SHP77 treated with DMSO at 0.1 percent for 48 hours (cell line): ENCODE measurements around the gene MICALL2.
A peak's percentile ranks its signal among the peaks of the same experiment; 100 is the strongest.

ENCODE experiments used
- DNase-seq: peaks from one replicate; lab custom pipeline; 2025; lab: John Stamatoyannopoulos, UW

MICALL2 gene

GRCh38 chr7:1433128-1433920 lies 25.9 kb downstream of the MICALL2 start:
- DNase-seq, result no peak

DNA sequence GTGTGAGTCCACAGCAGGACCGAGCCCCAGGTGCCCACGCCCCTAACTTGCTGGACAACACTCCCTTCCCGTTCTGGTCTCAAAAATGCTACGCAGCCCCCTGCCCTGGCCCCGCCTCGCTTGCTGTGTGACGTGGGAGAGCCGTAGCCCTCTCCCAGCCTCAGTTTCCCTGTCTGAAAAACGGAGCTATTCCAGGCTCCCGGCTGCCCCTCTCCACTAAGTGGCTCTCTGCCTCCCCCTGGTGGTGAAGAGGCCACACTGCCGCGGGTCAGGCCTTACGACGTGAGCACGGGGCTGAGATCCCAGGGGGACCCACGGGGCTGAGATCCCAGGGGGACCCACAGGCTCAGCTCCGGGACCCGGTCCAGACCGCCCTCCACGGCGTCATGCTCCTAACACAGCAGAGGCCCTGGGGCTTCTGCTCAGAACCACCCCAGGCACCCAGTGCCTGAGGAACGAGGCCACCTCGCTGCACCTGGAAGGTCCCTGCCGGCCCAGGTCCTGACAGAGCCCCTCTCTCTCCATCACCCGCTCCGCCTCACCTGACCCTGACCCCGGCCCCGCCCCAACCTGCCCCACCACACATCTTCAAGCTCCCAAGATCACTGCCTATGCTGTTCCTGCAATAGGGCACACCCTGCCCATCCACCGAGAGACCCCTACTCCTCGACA lies 26.7 kb downstream of the MICALL2 start:
- DNase-seq, result no peak

GRCh38 chr7:1431634-1432380 lies 27.5 kb downstream of the MICALL2 start:
- no peak for DNase-seq

DNA sequence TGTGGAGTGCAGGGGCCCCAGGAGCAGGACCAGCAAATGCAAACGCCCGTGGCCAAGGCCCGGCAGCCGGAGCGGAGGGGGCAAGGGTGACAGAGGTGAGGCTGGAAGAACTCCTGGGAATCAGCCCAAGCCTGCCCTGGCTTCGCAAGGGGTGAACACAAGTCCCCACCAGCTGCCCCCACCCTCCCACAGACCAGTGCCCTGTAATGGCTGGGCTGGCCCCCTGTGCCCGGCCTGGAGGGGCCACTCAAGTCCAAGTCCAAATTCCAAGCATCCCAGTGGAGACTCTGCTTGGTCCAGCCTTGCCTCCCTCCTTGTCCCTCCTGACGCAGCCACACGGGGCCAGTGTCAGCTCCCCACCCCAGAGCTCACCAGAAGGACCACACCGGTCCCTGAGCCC lies 28.0 kb downstream of the MICALL2 start:
- DNase-seq, result no peak

- DNase-seq, result no peak
Observed at GRCh38 chr7:1430056-1430845, 29.0 kb downstream of the MICALL2 start.

GRCh38 chr7:1428941-1429501 lies 30.2 kb downstream of the MICALL2 start:
- DNase-seq, result no peak

- no peak for DNase-seq
Observed at GRCh38 chr7:1427064-1427657, 32.1 kb downstream of the MICALL2 start.

DNA sequence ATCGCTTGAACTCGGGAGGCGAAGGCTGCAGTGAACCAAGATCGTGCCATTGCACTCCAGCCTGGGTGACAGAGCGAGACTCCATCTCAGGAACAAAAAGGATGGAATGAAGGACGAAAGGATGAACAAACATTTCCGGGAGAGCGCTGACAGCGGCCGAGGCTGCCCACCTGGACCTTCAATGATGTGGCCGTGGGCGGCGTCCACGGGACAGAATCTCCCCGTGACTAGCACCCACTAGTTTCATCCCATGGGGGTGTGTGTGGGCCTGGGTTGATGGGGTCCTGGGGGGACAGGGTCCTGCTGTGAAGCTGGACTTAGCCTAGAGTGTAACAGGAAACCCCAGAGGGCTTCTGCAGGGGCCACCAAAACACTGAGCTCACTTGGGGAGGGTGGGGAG lies 32.8 kb downstream of the MICALL2 start:
- DNase-seq, result no peak

DNA sequence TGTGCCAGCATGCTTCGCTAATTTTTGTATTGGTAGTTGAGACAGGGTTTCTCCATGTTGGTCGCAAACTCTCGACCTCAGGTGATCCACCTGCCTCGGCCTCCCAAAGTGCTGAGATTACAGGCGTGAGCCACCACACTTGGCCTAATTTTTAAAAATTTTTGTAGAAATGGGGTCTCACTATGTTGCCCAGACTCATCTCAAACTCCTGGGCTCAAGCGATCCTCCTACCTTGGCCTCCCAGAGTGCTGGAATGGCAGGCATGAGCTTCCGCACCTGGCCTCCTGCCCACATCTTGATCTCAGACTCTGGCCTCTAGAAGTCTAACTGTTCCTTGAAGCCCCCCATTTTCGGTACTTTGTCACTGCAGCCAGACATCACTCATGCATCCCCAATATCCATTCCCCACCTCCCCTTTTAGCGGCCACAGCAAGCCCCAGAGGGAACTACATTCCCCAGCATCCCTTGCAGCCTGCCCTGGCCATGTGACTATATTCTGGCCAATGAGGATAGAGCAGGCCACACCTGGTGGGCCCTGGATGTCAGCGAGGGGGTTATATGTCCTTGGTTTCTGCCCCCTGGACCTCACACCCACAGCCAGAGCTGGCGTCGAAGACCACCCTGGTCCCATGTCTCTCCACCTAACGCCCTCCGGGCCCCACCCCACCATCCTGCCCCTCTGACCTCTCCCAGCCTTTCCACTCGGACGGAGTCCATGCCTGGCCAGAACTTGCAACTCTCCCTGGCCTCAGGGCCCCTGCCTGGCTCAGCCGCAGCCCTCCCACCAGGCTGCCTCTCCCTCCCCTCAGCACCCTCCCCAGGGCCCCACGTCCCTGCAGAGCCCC lies 33.8 kb downstream of the MICALL2 start:
- no peak for DNase-seq

- no peak for DNase-seq
Observed at GRCh38 chr7:1424041-1424440, 35.2 kb downstream of the MICALL2 start.

GRCh38 chr7:1423264-1423811 lies 35.9 kb downstream of the MICALL2 start:
- DNase-seq, result no peak

- DNase-seq, result no peak
Observed at GRCh38 chr7:1422512-1423263, 36.6 kb downstream of the MICALL2 start.

DNA sequence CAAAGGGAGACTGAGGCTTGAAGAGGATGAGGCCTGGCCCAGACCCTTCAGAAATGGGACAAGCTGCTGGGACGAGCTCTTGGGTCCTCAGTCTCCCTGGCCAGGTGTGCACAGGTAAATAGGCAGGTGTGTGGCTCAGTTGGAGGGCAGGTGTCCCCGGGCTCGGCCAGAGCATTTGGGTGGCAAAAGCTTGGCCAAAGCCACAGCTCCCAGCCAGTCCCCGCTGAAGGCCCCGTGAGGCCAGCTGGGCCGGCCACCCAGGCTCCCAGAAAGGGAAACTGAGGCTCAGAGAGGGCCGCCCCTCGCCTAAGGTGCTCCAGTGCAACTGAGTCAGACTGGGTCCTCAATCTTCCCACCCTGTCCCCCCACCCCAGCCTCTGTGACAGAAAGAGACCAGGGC lies 37.3 kb downstream of the MICALL2 start:
- DNase-seq, result no peak

DNA sequence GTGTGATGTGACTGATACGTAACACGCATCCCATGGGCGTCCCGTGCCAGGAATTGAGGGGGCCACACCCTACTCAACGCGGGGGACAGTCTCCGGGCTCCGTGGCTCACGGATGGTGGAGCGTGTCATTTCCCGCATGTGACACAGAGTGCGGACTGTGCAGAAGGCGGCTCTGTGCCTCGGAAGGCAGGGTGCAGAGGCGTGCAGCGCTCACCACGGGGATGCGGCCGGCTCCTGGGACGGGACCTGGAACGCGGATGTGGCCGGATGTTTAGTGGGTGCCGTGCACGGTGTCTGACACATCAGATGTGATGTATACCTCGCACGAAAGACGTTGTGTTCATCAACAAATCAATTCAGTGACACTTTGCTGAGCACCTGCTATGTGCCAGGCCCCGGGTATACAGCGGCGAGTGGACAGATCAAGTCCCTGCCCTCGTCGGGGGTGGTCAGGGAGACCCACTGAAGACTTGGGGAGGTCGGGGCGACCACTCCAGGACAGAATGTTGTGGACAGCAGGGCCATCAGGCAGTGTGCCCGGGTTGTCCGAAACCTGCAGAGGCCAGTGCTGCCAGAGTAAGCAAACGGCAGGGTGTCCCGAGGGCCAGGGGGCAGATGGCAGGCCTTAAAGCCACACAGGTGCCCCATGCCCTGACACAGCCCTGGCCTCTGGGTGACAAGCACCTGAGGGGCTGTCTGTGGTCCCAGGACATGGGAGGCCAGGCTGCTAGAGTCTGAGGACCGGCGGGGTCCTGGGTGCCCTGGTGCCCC lies 38.1 kb downstream of the MICALL2 start:
- no peak for DNase-seq

DNA sequence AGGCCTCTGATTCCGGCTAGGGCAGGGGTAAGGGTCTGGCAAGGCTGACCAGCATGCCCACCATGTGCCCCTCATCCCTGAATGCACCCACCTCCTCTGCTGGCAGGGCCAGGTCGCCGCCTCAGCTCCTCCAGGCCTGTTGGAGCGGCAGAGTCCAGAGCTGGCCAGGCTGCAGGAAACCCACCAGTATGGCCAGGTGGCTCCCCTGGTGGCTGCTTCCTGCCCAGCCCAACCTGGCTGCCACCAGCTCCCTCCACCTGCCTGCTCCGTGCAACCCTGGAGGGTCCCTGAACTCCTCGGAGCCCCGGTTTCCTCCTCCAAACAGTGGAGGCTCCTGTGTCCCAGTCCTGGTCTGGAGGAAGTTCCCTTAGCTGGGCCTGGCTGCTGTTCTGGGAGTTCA lies 39.6 kb downstream of the MICALL2 start:
- DNase-seq, result no peak

- no peak for DNase-seq
Observed at GRCh38 chr7:1419310-1419634, 40.0 kb downstream of the MICALL2 start.

GRCh38 chr7:1418505-1419309 lies 40.6 kb downstream of the MICALL2 start:
- DNase-seq, result peak; percentile 96
